ENCODE measurements around the gene USP40. TPM values are rescaled to one million over a fixed set of nuclear protein-coding genes. Genes with fewer than 3 reads are reported as not detected.

USP40 gene
- total and polyA plus RNA-seq, 2 of the 8 experiments (the other 6 are each of a cell fraction or from before 2014, with no cell fraction given) = 12.0 to 15.7 TPM

DNA sequence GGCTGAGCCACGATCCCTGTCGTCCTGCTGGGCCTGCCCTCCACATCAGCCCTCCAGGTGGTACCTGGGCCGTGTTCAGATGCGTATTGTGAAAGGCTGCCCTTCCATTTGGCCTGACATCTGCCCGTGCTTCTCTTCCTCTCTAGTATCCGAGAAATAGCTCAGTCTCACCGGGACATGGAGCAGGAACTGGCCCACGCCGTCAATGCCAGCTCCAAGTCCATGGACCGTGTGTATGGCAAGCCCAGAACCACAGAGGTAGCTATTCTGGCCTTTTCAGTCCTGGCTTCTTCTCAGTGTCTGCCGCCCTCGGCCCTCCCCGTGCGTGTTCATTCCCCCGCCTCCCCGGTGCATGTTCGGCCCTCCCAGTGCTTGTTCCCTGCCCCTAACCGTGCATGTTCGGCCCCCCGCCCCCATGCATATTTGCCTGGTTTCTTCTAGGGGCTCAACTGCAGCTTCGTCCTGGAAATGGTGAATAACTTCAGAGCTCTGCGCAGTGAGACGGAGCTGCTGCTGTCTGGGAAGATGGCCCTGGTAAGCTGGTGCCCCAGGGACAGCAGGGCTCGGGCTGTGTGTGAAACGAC lies 104.3 kb downstream of the USP40 start (continued):
- TF ChIP-seq ATF2 (IDR thresholded peaks at IDR 0.05; ENCODE audit: low read length) = no peak
